SJSA1 (cell line): Measurements from ENCODE around the gene MS4A4E. TPM values are rescaled to one million over a fixed set of nuclear protein-coding genes. Genes with fewer than 3 reads are reported as not detected.
A peak's percentile ranks its signal among the peaks of the same experiment; 100 is the strongest.

Experiments used
- DNase-seq, 2 experiments: peaks; one replicate each; pipeline ENCODE4 v3.0.0-alpha.2; 2015 to 2020; ENCODE audit warnings: low spot score in 2 of 2, low read depth in 1 of 2
- H3K27ac ChIP-seq: fragments of 250-450 bp; sonication (Bioruptor Pico); 2 replicates; pipeline ENCODE4 v1.5.1; 2020; ENCODE audit warnings: mild to moderate bottlenecking, moderate library complexity
- H3K27me3 ChIP-seq: fragments of 250-450 bp; sonication (Bioruptor Pico); replicated peaks from 2 replicates; pipeline ENCODE4 v1.5.1; 2020; ENCODE audit warnings: mild to moderate bottlenecking, moderate library complexity
- H3K36me3 ChIP-seq: fragments of 250-450 bp; sonication (Bioruptor Pico); 2 replicates; pipeline ENCODE4 v1.5.1; 2020; ENCODE audit warnings: mild to moderate bottlenecking
- H3K4me1 ChIP-seq: fragments of 250-450 bp; sonication (Bioruptor Pico); replicated peaks from 2 replicates; pipeline ENCODE4 v1.6.1; 2021; ENCODE audit warnings: mild to moderate bottlenecking
- H3K4me3 ChIP-seq: fragments of 250-450 bp; sonication (Bioruptor Pico); 2 replicates; pipeline ENCODE4 v1.5.1; 2020; ENCODE audit warnings: mild to moderate bottlenecking
- H3K9me3 ChIP-seq: fragments of 250-450 bp; sonication (Bioruptor Pico); replicated peaks from 2 replicates; pipeline ENCODE4 v1.5.1; 2020; ENCODE audit warnings: mild to moderate bottlenecking
- total RNA-seq: library from RNA; depleted of rRNA; stranded (reverse); fragments of >200 nt; shearing (Covaris generic); gene quantifications from 2 replicates; pipeline ENCODE4 v1.2.3, GENCODE V29; 2014

Gene MS4A4E
- total RNA-seq, 1 experiment from 2014 or later = not detected

DNA sequence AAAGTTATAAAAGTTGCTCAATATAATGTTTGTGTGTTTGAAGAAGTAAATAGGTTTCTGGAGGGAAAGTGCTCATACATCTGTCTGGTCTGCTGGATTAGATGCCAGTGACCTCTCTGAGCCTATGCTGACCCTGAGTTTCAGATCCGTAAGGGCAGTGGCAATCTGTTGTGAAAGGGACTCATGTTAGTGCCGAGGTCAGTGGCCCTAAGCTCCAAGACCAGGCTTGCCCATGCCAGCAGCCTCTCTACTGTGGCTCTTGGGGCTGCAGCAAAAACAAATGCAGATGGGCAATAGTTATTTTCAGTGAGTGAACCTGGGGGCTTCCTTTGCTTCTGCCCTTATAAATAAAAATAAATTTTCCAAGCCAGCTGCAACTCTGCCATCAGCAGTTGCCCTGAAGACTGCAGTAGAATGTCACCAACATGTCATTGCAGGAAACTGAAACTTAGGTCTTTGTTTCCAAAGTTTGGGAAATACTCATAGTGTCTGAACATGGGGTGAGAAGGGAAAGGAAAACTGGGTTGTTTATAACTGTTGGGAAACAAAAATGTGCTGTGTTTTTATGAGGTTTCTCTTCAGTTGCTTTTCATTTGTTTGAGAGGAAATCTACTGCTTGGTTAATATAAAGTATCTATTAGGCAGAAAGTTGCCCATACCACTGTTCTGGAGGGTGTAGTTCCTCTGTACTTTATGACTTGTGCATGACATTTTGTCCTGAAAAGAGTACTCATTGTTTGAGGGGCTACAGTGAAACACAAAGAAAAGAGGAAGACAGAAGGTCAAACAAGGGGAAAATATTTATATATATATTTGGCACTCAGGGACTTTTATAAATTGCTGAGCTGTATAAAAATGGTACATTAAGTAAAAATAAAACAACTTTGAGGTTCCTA is 9.5 kb upstream of the MS4A4E start:
- H3K4me1 ChIP-seq = no peaks in the 10 kb centered on the region
- DNase-seq = no peak
- no peak overlapping the region for H3K4me3 ChIP-seq
- H3K9me3 ChIP-seq = no peaks in the 10 kb centered on the region; the same call in 1 of the 2 replicates
- no peaks in the 10 kb centered on the region for H3K36me3 ChIP-seq
- no peak overlapping the region for H3K27ac ChIP-seq
- no peaks in the 10 kb centered on the region for H3K27me3 ChIP-seq

DNA sequence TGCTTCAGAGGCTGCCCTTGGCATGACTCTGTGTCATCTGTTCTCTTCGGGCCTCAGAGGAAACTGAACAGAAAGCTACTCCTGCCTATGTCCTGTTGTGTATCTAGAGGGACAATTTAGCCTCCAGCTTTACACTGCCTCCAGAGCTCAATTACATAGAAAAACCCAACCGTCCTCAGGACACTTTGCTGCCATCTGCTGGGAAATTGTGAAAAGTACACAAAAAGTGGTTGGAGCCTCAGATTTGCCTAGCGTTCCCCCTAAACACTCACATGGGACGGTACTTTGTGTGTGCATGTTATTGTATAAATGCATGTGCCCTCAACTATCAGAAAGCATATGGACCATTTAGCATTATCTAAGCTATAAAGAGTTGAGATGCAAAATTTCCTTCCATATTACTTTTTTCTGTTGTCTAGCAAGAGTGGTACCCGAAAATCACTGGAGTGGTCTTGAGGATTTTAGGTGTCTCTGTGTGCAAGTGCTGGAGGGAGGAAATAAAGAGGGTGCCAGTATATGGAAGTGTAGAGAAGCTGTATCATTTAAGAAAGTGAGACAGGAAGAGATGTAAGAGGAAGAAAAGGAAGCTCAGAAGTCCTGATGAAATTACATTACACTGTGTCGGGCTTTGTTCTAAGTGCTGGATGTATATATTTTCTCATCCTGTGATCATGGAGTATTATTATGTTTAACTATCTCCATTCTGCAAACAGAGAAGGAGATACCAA is 8.7 kb upstream of the MS4A4E start:
- no peaks in the 10 kb centered on the region for H3K4me1 ChIP-seq
- DNase-seq = peak in 1 of 2 experiments; percentile 58
- no peaks in the 10 kb centered on the region for H3K9me3 ChIP-seq
- H3K27me3 ChIP-seq = no peaks in the 10 kb centered on the region
- H3K4me3 ChIP-seq = no peak overlapping the region
- no peak overlapping the region for H3K27ac ChIP-seq
- H3K36me3 ChIP-seq = no peaks in the 10 kb centered on the region

DNA sequence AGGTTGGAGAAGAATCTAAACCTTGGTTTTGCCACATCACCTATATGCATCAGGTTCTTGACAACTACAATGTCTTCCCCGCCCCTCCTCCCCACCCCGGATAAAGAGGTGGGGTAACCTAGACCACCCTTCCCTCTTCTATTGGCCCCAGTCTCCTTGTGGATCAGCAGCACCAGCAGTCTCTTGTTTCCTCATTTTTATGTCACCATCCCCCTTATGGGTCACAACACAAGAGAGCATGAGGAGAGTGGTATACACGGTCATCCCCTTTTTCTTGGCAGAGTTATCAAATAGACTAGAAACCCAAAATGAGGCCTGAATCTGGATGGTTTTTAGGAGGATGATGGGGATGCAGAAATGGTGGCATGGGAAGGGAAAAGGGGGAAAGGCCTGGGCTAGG is 1.2 kb downstream of the MS4A4E start:
- H3K4me1 ChIP-seq = no peaks in the 10 kb centered on the region

DNA sequence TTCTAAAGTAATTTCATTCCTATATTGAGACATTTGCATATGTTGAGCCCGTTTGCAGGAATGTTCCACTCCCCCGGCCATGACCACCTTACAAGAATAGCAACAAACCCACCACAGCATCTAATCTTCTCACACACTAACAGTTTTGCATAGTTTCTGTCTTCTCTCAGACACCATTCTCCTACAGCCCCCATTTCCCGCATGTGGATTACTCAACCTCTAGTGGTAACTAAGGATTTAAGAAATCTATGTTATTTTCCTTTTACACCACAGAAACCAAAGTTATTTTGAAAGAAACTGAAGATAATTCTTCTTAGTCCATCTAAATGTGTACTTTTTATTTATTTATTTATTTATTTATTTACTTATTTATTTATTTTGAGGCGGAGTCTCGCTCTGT is 2.3 kb downstream of the MS4A4E start:
- no peaks in the 10 kb centered on the region for H3K36me3 ChIP-seq
- H3K4me3 ChIP-seq = no peak overlapping the region
- peaks cover 16% of the 10 kb centered on the region for H3K27me3 ChIP-seq
- no peaks in the 10 kb centered on the region for H3K4me1 ChIP-seq
- DNase-seq = no peak
- H3K9me3 ChIP-seq = no peaks in the 10 kb centered on the region
- no peak overlapping the region for H3K27ac ChIP-seq

More for the DNA sequence above, 1.2 kb downstream of the MS4A4E start:
- Histone ChIP-seq H3K27ac (no peak overlapping the region), H3K27me3 (peaks cover 19% of the 10 kb centered on the region), H3K4me3 (no peak overlapping the region), H3K36me3 (no peaks in the 10 kb centered on the region), H3K9me3 (no peaks in the 10 kb centered on the region)
- no peak for DNase-seq

DNA sequence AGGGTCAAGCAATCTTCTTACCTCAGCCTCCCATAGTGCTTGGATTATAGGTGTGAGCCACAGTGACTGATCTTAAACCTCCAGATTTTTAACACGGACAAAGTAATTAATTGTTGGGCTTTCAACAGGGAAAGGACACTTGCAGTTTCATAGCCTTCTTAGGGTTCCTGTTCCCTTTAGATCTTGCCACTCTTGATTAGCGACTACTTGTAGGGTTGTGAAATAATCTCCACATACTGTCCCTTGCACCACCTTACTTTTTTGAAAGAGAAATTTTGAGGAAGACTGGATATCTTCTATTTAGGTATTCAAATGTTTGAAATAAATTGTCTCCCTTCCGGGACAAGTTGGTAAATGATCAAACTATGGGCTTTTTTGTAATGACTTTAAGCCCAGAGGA is 7.6 kb downstream of the MS4A4E start:
- no peak for DNase-seq
- Histone ChIP-seq H3K4me3 (no peak overlapping the region), H3K9me3 (no peaks in the 10 kb centered on the region), H3K36me3 (no peaks in the 10 kb centered on the region), H3K4me1 (no peaks in the 10 kb centered on the region), H3K27ac (no peak overlapping the region), H3K27me3 (0 out of 2 replicates have a peak, but pooled peaks cover 5% of the 10 kb centered on the region)

DNA sequence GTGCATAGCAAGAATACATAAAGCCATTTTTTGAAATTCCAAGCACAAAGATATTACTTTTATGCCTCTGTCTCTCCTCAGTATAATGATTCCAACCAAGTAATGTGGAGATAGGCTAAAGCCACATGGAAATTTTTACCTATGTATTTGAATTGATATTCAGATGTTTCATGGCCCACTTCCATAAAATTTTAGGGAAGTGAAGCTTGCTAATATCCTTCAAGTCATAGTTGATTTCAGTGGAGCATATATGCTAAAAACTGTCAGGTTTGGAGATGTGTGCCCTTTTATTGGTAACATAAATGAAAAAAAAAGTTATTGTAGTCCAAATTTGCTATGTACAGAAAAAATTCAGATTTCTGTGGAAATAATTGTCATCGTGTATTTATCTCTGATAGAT is 12.3 kb downstream of the MS4A4E start:
- Histone ChIP-seq H3K4me3 (no peak overlapping the region), H3K4me1 (no peaks in the 10 kb centered on the region), H3K9me3 (no peaks in the 10 kb centered on the region), H3K27me3 (0 out of 2 replicates have a peak, but pooled peaks cover 7% of the 10 kb centered on the region), H3K27ac (no peak overlapping the region), H3K36me3 (no peaks in the 10 kb centered on the region)
- no peak for DNase-seq

DNA sequence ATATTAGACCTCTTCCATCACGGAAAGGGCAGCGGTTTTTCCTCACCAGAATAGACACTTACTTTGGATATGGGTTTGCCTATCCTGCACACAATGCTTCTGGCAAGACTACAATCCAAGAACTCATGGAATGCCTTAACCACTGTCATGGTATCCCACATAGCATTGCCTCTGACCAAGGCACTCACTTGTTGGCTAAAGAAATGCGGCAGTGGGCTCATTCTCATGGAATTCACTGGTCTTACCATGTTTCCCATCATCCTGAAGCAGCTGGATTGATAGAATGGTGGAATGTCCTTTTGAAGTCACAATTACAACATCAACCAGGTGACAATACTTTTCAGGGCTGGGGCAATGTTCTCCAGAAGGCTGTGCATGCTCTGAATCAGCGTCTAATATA is 20.8 kb downstream of the MS4A4E start:
- H3K27me3 ChIP-seq = peaks cover 8% of the 10 kb centered on the region; the same call in 1 of the 2 replicates
- no peaks in the 10 kb centered on the region for H3K9me3 ChIP-seq
- H3K4me3 ChIP-seq = no peak overlapping the region
- no peak for DNase-seq
- no peaks in the 10 kb centered on the region for H3K36me3 ChIP-seq
- H3K27ac ChIP-seq = no peak overlapping the region
- H3K4me1 ChIP-seq = no peaks in the 10 kb centered on the region

DNA sequence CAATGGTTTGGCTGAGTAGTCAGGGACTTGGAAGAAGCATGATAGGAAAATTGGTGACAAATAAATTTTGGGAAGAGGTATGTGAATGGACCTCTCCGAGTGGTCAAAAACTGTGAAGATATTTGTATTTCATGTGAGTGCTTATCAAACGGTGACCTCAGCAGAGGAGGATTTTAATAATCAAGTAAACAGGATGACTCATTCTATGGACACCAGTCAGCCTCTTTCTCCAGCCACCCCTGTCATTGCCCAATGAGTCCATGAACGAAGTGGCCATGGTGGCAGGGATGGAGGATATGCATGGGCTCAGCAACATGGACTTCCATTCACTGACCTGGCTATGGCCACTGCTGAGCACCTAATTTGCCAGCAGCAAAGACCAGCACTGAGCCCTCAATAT is 21.2 kb downstream of the MS4A4E start:
- Histone ChIP-seq H3K36me3 (no peaks in the 10 kb centered on the region), H3K27me3 (peaks cover 10% of the 10 kb centered on the region; the same call in 1 of the 2 replicates), H3K4me1 (no peaks in the 10 kb centered on the region), H3K9me3 (no peaks in the 10 kb centered on the region), H3K27ac (no peak overlapping the region), H3K4me3 (no peak overlapping the region)
- DNase-seq = no peak

DNA sequence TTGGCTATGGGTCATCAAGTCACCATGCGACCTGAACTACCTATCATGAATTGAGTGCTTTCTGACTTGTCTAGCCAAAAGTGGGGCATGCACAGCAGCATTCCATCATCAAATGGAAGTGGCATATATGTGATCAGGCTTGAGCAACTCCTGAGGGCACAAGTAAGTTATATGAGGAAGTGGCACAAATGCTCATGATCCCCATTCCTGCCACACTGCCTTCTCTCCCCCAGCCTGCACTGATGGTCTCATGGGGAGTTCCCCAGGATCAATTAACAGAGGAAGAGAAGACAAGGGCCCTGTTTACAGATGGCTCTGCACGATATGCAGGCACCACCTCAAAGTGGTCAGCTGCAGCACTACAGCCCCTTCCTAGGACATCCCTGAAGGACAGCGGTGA is 21.8 kb downstream of the MS4A4E start:
- H3K4me1 ChIP-seq = no peaks in the 10 kb centered on the region
- no peak overlapping the region for H3K4me3 ChIP-seq
- H3K9me3 ChIP-seq = no peaks in the 10 kb centered on the region
- no peak overlapping the region for H3K27ac ChIP-seq
- H3K27me3 ChIP-seq = peaks cover 15% of the 10 kb centered on the region; the same call in 1 of the 2 replicates
- no peak for DNase-seq
- H3K36me3 ChIP-seq = no peaks in the 10 kb centered on the region

DNA sequence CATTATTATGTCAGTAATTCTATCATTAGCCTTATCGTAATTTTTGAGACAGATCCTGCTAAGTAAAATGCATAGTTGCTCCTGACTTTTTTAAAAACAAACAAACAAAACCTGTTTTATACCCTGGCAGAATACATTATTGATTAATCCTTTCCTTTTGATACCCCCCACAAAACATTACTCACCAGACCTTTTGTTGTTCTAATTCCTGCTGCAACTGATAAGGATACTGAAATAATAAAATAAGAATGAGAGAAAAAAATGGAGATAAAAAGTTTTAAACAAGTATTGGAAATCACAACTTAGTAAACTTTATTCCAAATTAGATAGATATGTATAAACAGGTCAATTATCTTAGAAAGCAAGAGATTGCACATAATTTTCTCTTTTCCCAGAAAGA is 28.6 kb downstream of the MS4A4E start:
- Histone ChIP-seq H3K27me3 (peaks cover 8% of the 10 kb centered on the region; the same call in 1 of the 2 replicates), H3K9me3 (no peaks in the 10 kb centered on the region), H3K4me3 (no peak overlapping the region), H3K27ac (no peak overlapping the region), H3K4me1 (no peaks in the 10 kb centered on the region), H3K36me3 (no peaks in the 10 kb centered on the region)
- no peak for DNase-seq

DNA sequence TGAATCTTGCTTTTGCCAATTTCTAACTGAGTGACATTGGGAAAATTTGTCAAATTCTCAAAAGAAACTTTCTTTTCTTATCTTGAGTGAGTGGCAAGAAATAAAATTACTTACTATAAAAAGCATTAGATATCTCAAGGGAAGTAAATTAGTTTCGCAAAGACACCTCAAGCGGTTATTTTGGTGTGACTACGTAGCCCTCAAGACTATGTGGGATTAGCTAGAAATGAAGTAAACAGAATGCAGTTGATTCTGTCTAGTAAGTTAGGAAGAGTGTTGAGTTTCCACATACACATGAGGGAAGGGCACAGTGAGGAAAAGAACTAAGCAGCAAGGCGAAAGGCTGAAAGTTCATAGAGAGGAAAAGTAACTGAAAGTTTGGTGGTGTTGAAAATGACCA is 31.7 kb downstream of the MS4A4E start:
- no peaks in the 10 kb centered on the region for H3K36me3 ChIP-seq
- no peak for DNase-seq

DNA sequence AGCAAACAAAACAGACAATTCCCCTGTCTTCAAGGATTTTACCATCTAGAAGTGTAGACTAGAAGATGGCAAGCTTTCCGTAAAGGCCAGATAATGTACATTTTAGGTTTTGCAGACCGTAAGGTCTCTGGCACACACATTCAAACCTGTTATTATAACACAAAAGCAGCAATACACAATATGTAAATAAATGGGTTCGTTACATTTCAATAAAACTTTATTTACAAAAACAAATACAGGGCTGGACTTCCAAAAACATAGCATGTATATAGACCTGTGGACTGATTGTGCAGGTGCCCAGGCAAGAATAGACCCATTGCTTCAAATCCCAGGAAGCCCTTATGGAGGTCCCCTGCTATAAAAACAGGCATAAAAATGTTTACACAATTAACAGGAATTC is 33.0 kb downstream of the MS4A4E start:
- Histone ChIP-seq H3K36me3 (no peaks in the 10 kb centered on the region), H3K4me3 (no peak overlapping the region), H3K27ac (no peak overlapping the region), H3K4me1 (no peaks in the 10 kb centered on the region), H3K27me3 (no peaks in the 10 kb centered on the region; the same call in 1 of the 2 replicates), H3K9me3 (no peaks in the 10 kb centered on the region)
- DNase-seq = no peak

More for the DNA sequence above, 31.7 kb downstream of the MS4A4E start:
- Histone ChIP-seq H3K4me3 (no peak overlapping the region), H3K9me3 (no peaks in the 10 kb centered on the region), H3K27ac (no peak overlapping the region), H3K4me1 (no peaks in the 10 kb centered on the region), H3K27me3 (peaks cover 2% of the 10 kb centered on the region; the same call in 1 of the 2 replicates)

DNA sequence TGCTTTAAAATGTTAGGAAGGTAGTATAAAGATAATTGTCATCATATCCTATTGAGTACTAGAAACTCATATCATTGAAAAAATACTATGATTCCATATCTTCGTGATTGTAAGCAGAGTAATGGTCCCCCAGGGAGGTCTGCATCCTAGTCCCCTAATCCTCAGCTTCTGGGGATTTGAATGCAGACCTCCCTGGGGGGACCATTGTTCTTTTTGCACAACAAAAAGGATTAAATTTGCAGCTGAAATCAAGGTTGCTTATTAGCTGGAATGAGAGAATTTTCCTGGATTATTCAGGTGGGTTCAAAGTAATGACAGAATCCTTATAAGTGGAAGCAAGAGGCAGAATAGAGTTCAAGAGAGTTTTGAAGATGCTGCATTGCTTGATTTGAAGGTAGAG is 34.0 kb downstream of the MS4A4E start:
- Histone ChIP-seq H3K36me3 (no peaks in the 10 kb centered on the region), H3K4me3 (no peak overlapping the region), H3K27ac (no peak overlapping the region), H3K27me3 (no peaks in the 10 kb centered on the region; the same call in 1 of the 2 replicates), H3K4me1 (no peaks in the 10 kb centered on the region), H3K9me3 (no peaks in the 10 kb centered on the region)
- no peak for DNase-seq
